Measurements from ENCODE around the gene BOC.

DNA sequence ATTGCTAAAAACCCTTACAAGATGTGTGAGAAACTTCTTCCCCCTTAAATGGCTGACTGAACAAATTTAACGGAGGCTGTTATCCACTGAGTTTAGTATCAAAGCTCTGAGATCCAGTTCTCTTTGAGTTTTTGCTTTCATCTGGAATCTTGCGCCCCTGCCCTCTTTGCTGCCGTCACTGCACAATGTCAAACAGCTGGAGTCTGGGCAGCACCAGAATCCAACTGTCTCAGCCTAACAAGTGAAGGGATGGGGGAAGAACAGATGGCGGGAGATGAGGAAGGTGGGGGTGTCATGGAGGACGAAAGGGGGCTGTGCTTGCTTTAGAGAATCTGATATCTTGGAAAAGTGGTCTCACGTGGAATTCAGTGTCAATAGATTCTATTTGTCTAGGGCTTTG lies 7.0 kb upstream of the BOC start:
- TF ChIP-seq POLR2A (IDR thresholded peaks at IDR 0.05) = no peak
- TF ChIP-seq, protein P1, sequence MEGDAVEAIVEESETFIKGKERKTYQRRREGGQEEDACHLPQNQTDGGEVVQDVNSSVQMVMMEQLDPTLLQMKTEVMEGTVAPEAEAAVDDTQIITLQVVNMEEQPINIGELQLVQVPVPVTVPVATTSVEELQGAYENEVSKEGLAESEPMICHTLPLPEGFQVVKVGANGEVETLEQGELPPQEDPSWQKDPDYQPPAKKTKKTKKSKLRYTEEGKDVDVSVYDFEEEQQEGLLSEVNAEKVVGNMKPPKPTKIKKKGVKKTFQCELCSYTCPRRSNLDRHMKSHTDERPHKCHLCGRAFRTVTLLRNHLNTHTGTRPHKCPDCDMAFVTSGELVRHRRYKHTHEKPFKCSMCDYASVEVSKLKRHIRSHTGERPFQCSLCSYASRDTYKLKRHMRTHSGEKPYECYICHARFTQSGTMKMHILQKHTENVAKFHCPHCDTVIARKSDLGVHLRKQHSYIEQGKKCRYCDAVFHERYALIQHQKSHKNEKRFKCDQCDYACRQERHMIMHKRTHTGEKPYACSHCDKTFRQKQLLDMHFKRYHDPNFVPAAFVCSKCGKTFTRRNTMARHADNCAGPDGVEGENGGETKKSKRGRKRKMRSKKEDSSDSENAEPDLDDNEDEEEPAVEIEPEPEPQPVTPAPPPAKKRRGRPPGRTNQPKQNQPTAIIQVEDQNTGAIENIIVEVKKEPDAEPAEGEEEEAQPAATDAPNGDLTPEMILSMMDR (IDR thresholded peaks at IDR 0.05) = no peak
